Measurements from ENCODE around the gene ZBTB17. TPM values are rescaled to one million over a fixed set of nuclear protein-coding genes. Genes with fewer than 3 reads are reported as not detected.

Gene ZBTB17
- total and polyA plus RNA-seq, 4 donors, result 28.0 to 47.1 (median 44.2) TPM

- peak overlapping the region in 1 of 2 donors; percentile 24 for H3K9ac ChIP-seq (ENCODE audit: insufficient read depth in 1 of 2, low read length in 2 of 2)
- peak overlapping the region; percentile 25 to 97 for H3K27ac ChIP-seq (ENCODE audit: low read depth in 1 of 2, low read length in 1 of 2)
- H3K9me3 ChIP-seq (ENCODE audit: control insufficient read depth in 4 of 4, insufficient read depth in 3 of 4, low read length in 3 of 4), result no peaks in the 10 kb centered on the region
- ATAC-seq (ENCODE audit: insufficient read depth, low FRiP score) (no peak), DNase-seq (peak in 1 of 3 donors; percentile 50)
- H3K4me1 ChIP-seq (ENCODE audit: control insufficient read depth in 5 of 5, insufficient read depth in 5 of 5, low read length in 5 of 5), result peaks cover 0 to 18% (median 9%) of the 10 kb centered on the region in 5 donors
- no peak overlapping the region for H3K4me3 ChIP-seq
- 71 to 82% methylated on average over 9 of the region's 9 CpGs for WGBS, 2 donors
- H3K36me3 ChIP-seq (ENCODE audit: control insufficient read depth in 4 of 4, insufficient read depth in 4 of 4, low read length in 4 of 4), result no peaks in the 10 kb centered on the region
- TF ChIP-seq CTCF (IDR thresholded peaks at IDR 0.05; ENCODE audit: control extremely low read depth, extremely low read depth), result no peak
- no peaks in the 10 kb centered on the region for H3K27me3 ChIP-seq (ENCODE audit: control insufficient read depth in 3 of 3, insufficient read depth in 3 of 3, low read length in 2 of 3)
Observed at GRCh38 chr1:16019644-16020277, 43.9 kb upstream of the ZBTB17 start.

GRCh38 chr1:16018749-16019643 is 43.1 kb upstream of the ZBTB17 start:
- peak overlapping the region in 1 of 2 donors; percentile 83 for H3K9ac ChIP-seq (ENCODE audit: insufficient read depth in 1 of 2, low read length in 2 of 2)
- ATAC-seq (ENCODE audit: insufficient read depth, low FRiP score), result no peak
- DNase-seq, result peak in 1 of 3 donors; percentile 30
- H3K9me3 ChIP-seq (ENCODE audit: control insufficient read depth in 4 of 4, insufficient read depth in 3 of 4, low read length in 3 of 4), result no peaks in the 10 kb centered on the region
- no peaks in the 10 kb centered on the region for H3K27me3 ChIP-seq (ENCODE audit: control insufficient read depth in 3 of 3, insufficient read depth in 3 of 3, low read length in 2 of 3)
- no peak overlapping the region for H3K4me3 ChIP-seq
- TF ChIP-seq CTCF (IDR thresholded peaks at IDR 0.05; ENCODE audit: control extremely low read depth, extremely low read depth), result no peak
- H3K4me1 ChIP-seq (ENCODE audit: control insufficient read depth in 5 of 5, insufficient read depth in 5 of 5, low read length in 5 of 5), result peaks cover 0 to 26% (median 9%) of the 10 kb centered on the region in 5 donors
- 80 to 84% methylated on average over 23 of the region's 23 CpGs for WGBS, 2 donors
- peak overlapping the region; percentile 25 to 97 for H3K27ac ChIP-seq (ENCODE audit: low read depth in 1 of 2, low read length in 1 of 2)
- no peaks in the 10 kb centered on the region for H3K36me3 ChIP-seq (ENCODE audit: control insufficient read depth in 4 of 4, insufficient read depth in 4 of 4, low read length in 4 of 4)

GRCh38 chr1:16018308-16018707 is 42.4 kb upstream of the ZBTB17 start:
- Histone ChIP-seq H3K4me1 (ENCODE audit: control insufficient read depth in 5 of 5, insufficient read depth in 5 of 5, low read length in 5 of 5) (peaks cover 0 to 32% (median 9%) of the 10 kb centered on the region in 5 donors), H3K9ac (ENCODE audit: insufficient read depth in 1 of 2, low read length in 2 of 2) (peak overlapping the region in 1 of 2 donors; percentile 83), H3K36me3 (ENCODE audit: control insufficient read depth in 4 of 4, insufficient read depth in 4 of 4, low read length in 4 of 4) (no peaks in the 10 kb centered on the region), H3K27me3 (ENCODE audit: control insufficient read depth in 3 of 3, insufficient read depth in 3 of 3, low read length in 2 of 3) (no peaks in the 10 kb centered on the region), H3K27ac (ENCODE audit: low read depth in 1 of 2, low read length in 1 of 2) (peak overlapping the region; percentile 25 to 97), H3K9me3 (ENCODE audit: control insufficient read depth in 4 of 4, insufficient read depth in 3 of 4, low read length in 3 of 4) (no peaks in the 10 kb centered on the region), H3K4me3 (no peak overlapping the region)
- 64 to 75% methylated on average over 4 of the region's 4 CpGs for WGBS, 2 donors
- TF ChIP-seq CTCF (IDR thresholded peaks at IDR 0.05; ENCODE audit: control extremely low read depth, extremely low read depth), result no peak
- ATAC-seq (ENCODE audit: insufficient read depth, low FRiP score), result no peak
- no peak for DNase-seq

All from lung (tissue), 12 donors.